HG02852 (cell line): ENCODE data around the gene CDC42BPA.
"Not testable (repeated sequence)": the region's sequence is repeated elsewhere in the genome, so short reads cannot be mapped to it uniquely, and the experiment has no call there.

ENCODE experiments used
- ATAC-seq: cut with Tn5 transposase; IDR thresholded peaks from one replicate; pipeline ENCODE4 v1.9.1; 2021; ENCODE audit warnings: mild to moderate bottlenecking, moderate library complexity; ENCODE audit not compliant: unreplicated experiment

CDC42BPA gene

GRCh38 chr1:227311389-227312001 lies 6.8 kb downstream of the CDC42BPA start:
- no peak for ATAC-seq

- no peak for ATAC-seq
Measured at GRCh38 chr1:227308367-227309336, 9.6 kb downstream of the CDC42BPA start.

GRCh38 chr1:227306689-227307088 lies 11.6 kb downstream of the CDC42BPA start:
- no peak for ATAC-seq

- no peak for ATAC-seq
Measured at GRCh38 chr1:227305894-227306626, 12.2 kb downstream of the CDC42BPA start.

- ATAC-seq, result no peak
Measured at GRCh38 chr1:227304665-227305064, 13.6 kb downstream of the CDC42BPA start.

GRCh38 chr1:227303662-227304061 lies 14.6 kb downstream of the CDC42BPA start:
- no peak for ATAC-seq

GRCh38 chr1:227300682-227301081 lies 17.6 kb downstream of the CDC42BPA start:
- no peak for ATAC-seq

GRCh38 chr1:227299688-227300087 lies 18.6 kb downstream of the CDC42BPA start:
- ATAC-seq, result no peak

- ATAC-seq, result no peak
Measured at GRCh38 chr1:227299241-227299627, 19.1 kb downstream of the CDC42BPA start.

- no peak for ATAC-seq
Measured at GRCh38 chr1:227298512-227299240, 19.6 kb downstream of the CDC42BPA start.

- no peak for ATAC-seq
Measured at GRCh38 chr1:227297073-227297793, 21.1 kb downstream of the CDC42BPA start.

- no peak for ATAC-seq
Measured at GRCh38 chr1:227295609-227296008, 22.7 kb downstream of the CDC42BPA start.

- no peak for ATAC-seq
Measured at GRCh38 chr1:227285745-227286144, 32.5 kb downstream of the CDC42BPA start.

- no peak for ATAC-seq
Measured at GRCh38 chr1:227281371-227281770, 36.9 kb downstream of the CDC42BPA start.

- ATAC-seq, result no peak
Measured at GRCh38 chr1:227280836-227281235, 37.5 kb downstream of the CDC42BPA start.

GRCh38 chr1:227276156-227276693 lies 42.1 kb downstream of the CDC42BPA start:
- not testable (repeated sequence) for ATAC-seq

GRCh38 chr1:227273557-227273956 lies 44.7 kb downstream of the CDC42BPA start:
- ATAC-seq, result no peak

GRCh38 chr1:227272428-227272827 lies 45.9 kb downstream of the CDC42BPA start:
- ATAC-seq, result no peak

- ATAC-seq, result no peak
Measured at GRCh38 chr1:227270554-227270953, 47.7 kb downstream of the CDC42BPA start.

GRCh38 chr1:227268943-227269342 lies 49.3 kb downstream of the CDC42BPA start:
- ATAC-seq, result no peak
